ENCODE data around the gene GARIN3. TPM values are rescaled to one million over a fixed set of nuclear protein-coding genes. Genes with fewer than 3 reads are reported as not detected.
"Not testable (repeated sequence)": the region's sequence is repeated elsewhere in the genome, so short reads cannot be mapped to it uniquely, and the experiment has no call there.

Gene GARIN3
- total RNA-seq, 2 donors from 2014 or later: not detected

- H3K36me3 ChIP-seq: no peaks in the 10 kb centered on the region
- DNase-seq (ENCODE audit: low spot score): no peak
- TF ChIP-seq CTCF (IDR thresholded peaks at IDR 0.05): no peak
- no peaks in the 10 kb centered on the region for H3K27me3 ChIP-seq (replicated peaks; ENCODE audit: insufficient read depth)
- no peak overlapping the region for H3K27ac ChIP-seq
- no peaks in the 10 kb centered on the region for H3K4me1 ChIP-seq (ENCODE audit: control insufficient read depth in 1 of 2, low read depth in 2 of 2)
- H3K4me3 ChIP-seq: no peak overlapping the region
- no peak for ATAC-seq (ENCODE audit: insufficient number of reproducible peaks, low FRiP score, low read depth)
- no peaks in the 10 kb centered on the region for H3K9me3 ChIP-seq
Measured at GRCh38 chr5:157189223-157189622, 23.2 kb upstream of the GARIN3 start.

- no peak for ATAC-seq (ENCODE audit: insufficient number of reproducible peaks, low FRiP score, low read depth)
- no peaks in the 10 kb centered on the region for H3K4me1 ChIP-seq (ENCODE audit: control insufficient read depth in 1 of 2, low read depth in 2 of 2)
- no peaks in the 10 kb centered on the region for H3K27me3 ChIP-seq (replicated peaks; ENCODE audit: insufficient read depth)
- no peak overlapping the region for H3K4me3 ChIP-seq
- TF ChIP-seq CTCF (IDR thresholded peaks at IDR 0.05): no peak
- no peaks in the 10 kb centered on the region for H3K36me3 ChIP-seq
- H3K9me3 ChIP-seq: no peaks in the 10 kb centered on the region
- DNase-seq (ENCODE audit: low spot score): no peak
- no peak overlapping the region for H3K27ac ChIP-seq
Measured at GRCh38 chr5:157188270-157188669, 22.2 kb upstream of the GARIN3 start.

- Histone ChIP-seq H3K27ac (no peak overlapping the region), H3K4me3 (no peak overlapping the region), H3K27me3 (replicated peaks; ENCODE audit: insufficient read depth) (no peaks in the 10 kb centered on the region), H3K36me3 (no peaks in the 10 kb centered on the region), H3K4me1 (ENCODE audit: control insufficient read depth in 1 of 2, low read depth in 2 of 2) (no peaks in the 10 kb centered on the region), H3K9me3 (no peaks in the 10 kb centered on the region)
- DNase-seq (ENCODE audit: low spot score) (no peak), ATAC-seq (ENCODE audit: insufficient number of reproducible peaks, low FRiP score, low read depth) (no peak)
- TF ChIP-seq CTCF (IDR thresholded peaks at IDR 0.05): no peak
Measured at GRCh38 chr5:157187046-157187754, 21.1 kb upstream of the GARIN3 start.

- Histone ChIP-seq H3K27me3 (replicated peaks; ENCODE audit: insufficient read depth) (no peaks in the 10 kb centered on the region), H3K9me3 (no peaks in the 10 kb centered on the region), H3K4me1 (ENCODE audit: control insufficient read depth in 1 of 2, low read depth in 2 of 2) (no peaks in the 10 kb centered on the region), H3K36me3 (no peaks in the 10 kb centered on the region), H3K27ac (no peak overlapping the region), H3K4me3 (no peak overlapping the region)
- DNase-seq (ENCODE audit: low spot score) (no peak), ATAC-seq (ENCODE audit: insufficient number of reproducible peaks, low FRiP score, low read depth) (no peak)
- TF ChIP-seq CTCF (IDR thresholded peaks at IDR 0.05): no peak
Measured at GRCh38 chr5:157186309-157187045, 20.4 kb upstream of the GARIN3 start.

- not testable (repeated sequence) for H3K27ac ChIP-seq; ATAC-seq (ENCODE audit: insufficient number of reproducible peaks, low FRiP score, low read depth); H3K27me3 ChIP-seq (replicated peaks; ENCODE audit: insufficient read depth); H3K36me3 ChIP-seq; DNase-seq (ENCODE audit: low spot score); H3K9me3 ChIP-seq; H3K4me1 ChIP-seq (ENCODE audit: control insufficient read depth in 1 of 2, low read depth in 2 of 2); H3K4me3 ChIP-seq
Measured at GRCh38 chr5:157185122-157185521, 19.1 kb upstream of the GARIN3 start.

Measured in thoracic aorta (tissue), 2 donors.